Ovary (tissue), 9 donors: ENCODE data around the gene MED27. TPM values are rescaled to one million over a fixed set of nuclear protein-coding genes. Genes with fewer than 3 reads are reported as not detected.

Experiments
- DNase-seq, 5 donors: peaks; one replicate each; pipeline ENCODE4 v3.0.0-alpha.2; 2019 to 2020
- H3K27ac ChIP-seq, 2 donors: fragments of 200-600 bp; one replicate each; pipeline versions ENCODE4 v1.5.1 to v1.8.0; 2019 to 2022
- H3K27me3 ChIP-seq: fragments of 200-600 bp; one replicate; pipeline ENCODE4 v1.8.0; 2022
- H3K36me3 ChIP-seq: fragments of 200-600 bp; sonication (generic); one replicate; pipeline ENCODE4 v1.5.1; 2019
- H3K4me1 ChIP-seq: one replicate; pipeline ENCODE4 v1.8.1; 2013; ENCODE audit warnings: mild to moderate bottlenecking, moderate library complexity; ENCODE audit not compliant: insufficient read depth
- H3K4me3 ChIP-seq: fragments of 200-600 bp; sonication (generic); one replicate; pipeline ENCODE4 v1.5.1; 2017
- H3K9me3 ChIP-seq, 2 donors: fragments of 200-600 bp in 1 of 2; sonication (generic) in 1 of 2; one replicate each; pipeline versions ENCODE4 v1.5.1 to v1.8.1; 2013 to 2019; ENCODE audit warnings: mild to moderate bottlenecking in 1 of 2, moderate library complexity in 1 of 2
- EP300 ChIP-seq: sonication (generic); formaldehyde crosslinking; IDR thresholded peaks from one replicate; pipeline ENCODE4 v1.6.1; 2017; ENCODE audit warnings: antibody characterized with exemption
- POLR2A ChIP-seq: fragments of 450-650 bp; IDR thresholded peaks from one replicate; pipeline ENCODE4 v1.6.1; 2017; ENCODE audit warnings: antibody characterized with exemption, mild to moderate bottlenecking, moderate library complexity
- WGBS, 3 donors: extraction: QIAGEN DNeasy Blood & Tissue Kit in 1 of 3; methylation state at CpG; one replicate each; pipeline versions ENCODE4 v1.1.5 to v1.1.7; 2013 to 2017; 5-methylcytosine and 5-hydroxymethylcytosine counted together
- intact Hi-C, 4 donors: fragments of 100-400 bp; cut with DNase I; formaldehyde crosslinking; loops; one replicate each; pipeline versions ENCODE4 v1.11.0 to v1.15.1; 2022 to 2023
- polyA plus RNA-seq, 2 donors: library from polyadenylated mRNA; stranded (reverse); fragments of 200-250 nt in 1 of 2; fragments of 350-450 nt in 1 of 2; fragmentation: Illumina TruSeq in 1 of 2; extraction: RNeasy Lipid Tissue Mini Kit (QIAGEN cat#74804) in 1 of 2; gene quantifications; one replicate each; pipeline ENCODE4 v1.2.3, GENCODE V29; 2013 to 2014
- total RNA-seq, 7 donors: library from RNA; depleted of rRNA in 2 of 7; stranded (reverse); fragments of >200 nt in 2 of 7; fragmentation: NEBNext Ultra II Directional in 3 of 7; extraction: Animal tissue kit (Norgen Biotek cat#: 25700) in 3 of 7; gene quantifications; one replicate each; pipeline versions ENCODE4 v1.1.0 to v1.2.4, GENCODE V29; 2016 to 2023
- TF ChIP-seq, protein P1 (sequence below), 3 donors: fragments of 450-650 bp in 2 of 3; fragments of 200-600 bp in 1 of 3; IDR thresholded peaks; one replicate each; pipeline versions ENCODE4 v1.5.1 to v1.8.0; 2016 to 2022; ENCODE audit warnings: antibody characterized with exemption in 3 of 3, mild to moderate bottlenecking in 1 of 3
- donor health status: DM: no; HTN: no; CAD: no; lungs with moderate emphysema.
- donor health status: DM: no; HTN: no; CAD: no.
- donor health status: Bipolar disorder and iron deficiency.
- donor health status: DM: yes; HTN: yes; CAD: no.
- donor health status: DM: no; HTN: no; CAD: no.
- donor health status: DM: yes; HTN: yes; CAD: no.

Gene MED27
- total and polyA plus RNA-seq, 9 donors, result 7.6 to 24.9 (median 17.4) TPM

DNA sequence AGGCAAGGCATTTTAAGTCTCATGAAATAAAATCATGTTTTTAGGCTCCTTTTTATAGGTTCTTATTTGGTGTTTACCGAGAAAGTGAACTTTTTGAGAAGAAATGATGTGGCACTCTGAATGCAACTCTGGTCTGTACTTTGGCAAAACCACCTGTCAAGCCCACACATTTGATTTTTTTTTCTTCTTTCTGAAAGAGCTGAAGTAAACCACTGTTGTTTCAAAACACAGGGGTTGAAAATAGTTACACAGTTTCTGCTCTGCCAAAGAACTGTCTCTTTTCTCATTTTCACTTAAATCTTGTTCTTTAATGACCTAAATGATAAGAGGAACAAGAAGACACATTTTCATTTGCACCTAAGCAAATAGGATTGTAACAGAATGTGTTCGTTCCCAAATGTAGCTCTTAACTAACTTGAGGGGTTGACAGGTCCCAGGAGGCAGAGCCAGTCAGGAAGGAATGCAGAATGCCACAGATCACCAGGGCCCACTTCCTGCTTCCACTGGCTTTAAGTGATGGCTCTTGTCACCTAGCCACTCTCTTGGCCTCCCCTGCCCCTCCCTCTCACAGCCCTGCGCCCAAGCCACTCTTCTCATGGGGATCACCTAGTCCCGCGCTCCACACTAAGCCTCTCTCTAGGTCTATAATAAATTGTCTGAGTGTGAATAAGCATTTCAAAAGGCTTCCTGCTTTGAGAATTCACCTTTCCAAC, 47.3 kb downstream of the MED27 start:
- WGBS, 3 donors, result 74 to 95% (median 92%) methylated on average over 5 of the region's 5 CpGs
- Histone ChIP-seq H3K9me3 (no peaks in the 10 kb centered on the region), H3K4me1 (no peaks in the 10 kb centered on the region), H3K36me3 (no peaks in the 10 kb centered on the region), H3K27ac (no peak overlapping the region), H3K27me3 (no peaks in the 10 kb centered on the region), H3K4me3 (no peak overlapping the region)
- no peak for DNase-seq
- TF ChIP-seq POLR2A, result no peak
- TF ChIP-seq EP300, result no peak
- TF ChIP-seq, protein P1, sequence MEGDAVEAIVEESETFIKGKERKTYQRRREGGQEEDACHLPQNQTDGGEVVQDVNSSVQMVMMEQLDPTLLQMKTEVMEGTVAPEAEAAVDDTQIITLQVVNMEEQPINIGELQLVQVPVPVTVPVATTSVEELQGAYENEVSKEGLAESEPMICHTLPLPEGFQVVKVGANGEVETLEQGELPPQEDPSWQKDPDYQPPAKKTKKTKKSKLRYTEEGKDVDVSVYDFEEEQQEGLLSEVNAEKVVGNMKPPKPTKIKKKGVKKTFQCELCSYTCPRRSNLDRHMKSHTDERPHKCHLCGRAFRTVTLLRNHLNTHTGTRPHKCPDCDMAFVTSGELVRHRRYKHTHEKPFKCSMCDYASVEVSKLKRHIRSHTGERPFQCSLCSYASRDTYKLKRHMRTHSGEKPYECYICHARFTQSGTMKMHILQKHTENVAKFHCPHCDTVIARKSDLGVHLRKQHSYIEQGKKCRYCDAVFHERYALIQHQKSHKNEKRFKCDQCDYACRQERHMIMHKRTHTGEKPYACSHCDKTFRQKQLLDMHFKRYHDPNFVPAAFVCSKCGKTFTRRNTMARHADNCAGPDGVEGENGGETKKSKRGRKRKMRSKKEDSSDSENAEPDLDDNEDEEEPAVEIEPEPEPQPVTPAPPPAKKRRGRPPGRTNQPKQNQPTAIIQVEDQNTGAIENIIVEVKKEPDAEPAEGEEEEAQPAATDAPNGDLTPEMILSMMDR (IDR thresholded peaks at IDR 0.05), result no peak
- intact Hi-C loops, result no loop called here

DNA sequence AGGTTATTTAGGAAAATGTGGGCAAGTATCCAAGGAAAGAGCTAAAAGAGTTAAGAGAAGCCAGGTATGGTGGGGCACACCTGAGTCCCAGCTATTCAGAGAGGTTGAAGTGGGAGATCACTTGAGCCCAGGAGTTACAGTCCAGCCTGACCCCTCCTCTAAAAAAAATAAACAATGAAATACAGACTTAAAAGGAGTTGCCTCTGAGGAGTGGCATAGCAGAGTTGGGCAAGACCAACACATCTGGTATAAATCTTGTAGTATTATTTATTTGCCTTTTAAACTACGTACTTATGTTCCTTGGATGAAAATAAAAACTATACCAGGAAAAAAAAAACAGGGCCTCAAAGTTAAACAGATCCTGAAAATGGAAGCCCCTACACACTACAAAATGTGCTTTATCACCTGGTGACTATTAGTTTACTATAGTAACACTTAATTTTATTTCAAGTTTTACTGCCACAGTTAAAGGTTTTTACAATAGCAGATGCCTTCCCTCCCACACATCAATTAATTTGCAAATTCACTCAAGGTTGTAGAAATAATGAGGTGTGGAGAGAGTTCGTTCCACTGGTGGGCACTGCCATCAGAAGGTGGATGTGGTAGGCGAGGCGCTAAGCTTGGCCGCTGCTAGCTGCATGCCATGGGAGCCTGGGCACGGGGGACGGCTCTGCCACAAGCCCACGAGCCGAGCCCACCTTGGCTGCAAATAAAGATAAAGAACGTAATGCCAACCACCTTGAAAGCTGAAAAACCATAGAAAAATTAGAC, 48.0 kb downstream of the MED27 start:
- no peak for DNase-seq
- no peak for TF ChIP-seq EP300
- TF ChIP-seq POLR2A, result no peak
- TF ChIP-seq, protein P1 (IDR thresholded peaks at IDR 0.05), result no peak
- H3K36me3 ChIP-seq, result no peaks in the 10 kb centered on the region
- H3K27ac ChIP-seq, result no peak overlapping the region
- 88 to 90% (median 90%) methylated on average over 10 of the region's 10 CpGs for WGBS, 3 donors
- H3K4me1 ChIP-seq, result no peaks in the 10 kb centered on the region
- no peak overlapping the region for H3K4me3 ChIP-seq
- H3K27me3 ChIP-seq, result no peaks in the 10 kb centered on the region
- no peaks in the 10 kb centered on the region for H3K9me3 ChIP-seq
- intact Hi-C loops, result no loop called here

DNA sequence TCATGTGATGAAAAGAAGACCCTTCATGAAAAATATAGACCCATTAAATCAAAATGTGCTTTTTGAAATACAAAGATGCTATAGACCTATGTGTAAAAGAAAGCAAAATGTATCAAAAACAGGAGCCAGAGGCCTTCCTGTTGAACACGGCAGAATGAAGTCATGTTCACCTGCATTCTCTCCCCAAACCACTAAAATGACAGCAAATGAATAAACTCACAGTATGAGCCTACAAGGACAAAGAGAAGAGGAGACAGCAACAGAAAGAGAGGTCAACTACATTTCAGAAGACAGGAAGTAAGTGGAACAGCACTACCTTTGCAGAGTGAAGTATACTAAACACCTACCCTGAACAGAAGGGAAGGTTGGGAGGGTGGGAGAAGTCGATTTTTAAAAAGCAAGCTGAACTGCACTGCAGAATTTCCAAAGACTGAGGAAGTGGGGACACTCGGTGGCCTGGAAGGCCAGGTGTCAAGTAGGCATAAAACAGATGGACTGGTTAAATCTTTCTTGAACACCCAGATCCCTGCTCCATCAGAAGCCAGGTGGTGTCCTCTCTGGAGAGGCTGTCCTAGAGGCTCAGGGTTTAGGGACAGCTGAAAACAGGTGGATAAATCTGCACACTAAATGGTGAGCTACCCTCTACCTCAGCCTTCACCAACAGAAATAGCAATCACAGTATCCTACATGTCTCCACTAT, 48.9 kb downstream of the MED27 start:
- H3K27ac ChIP-seq, result no peak overlapping the region
- 81 to 84% (median 82%) methylated on average over 3 of the region's 3 CpGs for WGBS, 3 donors
- no peaks in the 10 kb centered on the region for H3K27me3 ChIP-seq
- no peaks in the 10 kb centered on the region for H3K9me3 ChIP-seq
- H3K4me3 ChIP-seq, result no peak overlapping the region
- DNase-seq, result no peak
- intact Hi-C loops, result no loop called here
- TF ChIP-seq EP300 (no peak), POLR2A (no peak)
- TF ChIP-seq, protein P1 (IDR thresholded peaks at IDR 0.05), result no peak
- H3K4me1 ChIP-seq, result no peaks in the 10 kb centered on the region
- no peaks in the 10 kb centered on the region for H3K36me3 ChIP-seq

DNA sequence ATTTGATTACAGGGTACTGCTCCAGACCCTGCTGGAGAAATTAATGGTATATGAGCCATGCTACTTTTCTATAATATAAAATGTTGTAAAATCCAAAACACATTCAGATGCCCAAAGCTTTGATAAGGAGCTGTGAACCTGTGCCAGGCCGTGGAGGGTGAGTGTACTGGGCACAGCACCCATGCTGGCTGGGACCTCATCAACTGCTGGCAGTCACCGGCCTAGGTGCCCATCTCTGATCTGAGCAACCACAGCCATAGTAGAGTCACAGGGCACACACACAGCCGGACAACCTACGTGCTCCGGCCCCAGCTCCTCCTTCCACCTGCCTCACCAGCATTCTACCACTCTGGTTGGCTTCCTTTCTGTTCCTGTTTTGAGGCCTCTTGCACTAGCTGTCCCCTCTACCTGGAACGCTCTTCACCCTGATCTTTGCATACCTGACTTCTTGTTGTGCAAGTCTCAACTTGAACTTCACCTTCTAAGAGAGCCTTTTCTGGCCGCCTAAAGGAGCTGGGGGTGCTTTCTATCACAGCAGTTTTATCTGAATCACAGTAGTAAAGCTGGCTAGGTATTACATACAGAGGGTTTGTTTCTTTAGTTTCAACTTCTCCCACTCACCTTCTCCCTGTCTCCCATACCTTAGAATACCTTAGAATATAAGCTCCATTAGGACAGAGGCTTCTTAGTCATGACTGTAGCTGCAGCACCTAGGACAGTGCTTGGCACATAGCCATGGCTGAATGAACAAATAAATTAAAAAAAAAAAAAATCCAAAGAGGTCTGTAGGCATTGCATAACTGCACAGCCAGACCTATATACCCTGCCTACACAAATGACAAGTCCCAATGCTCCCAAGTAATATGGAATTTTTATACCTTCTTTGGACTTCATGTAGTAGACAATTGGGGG, 51.7 kb downstream of the MED27 start:
- intact Hi-C loops, result no loop called here
- H3K27me3 ChIP-seq, result no peaks in the 10 kb centered on the region
- H3K9me3 ChIP-seq, result no peaks in the 10 kb centered on the region
- H3K4me3 ChIP-seq, result no peak overlapping the region
- H3K36me3 ChIP-seq, result no peaks in the 10 kb centered on the region
- no peak for DNase-seq
- no peak overlapping the region for H3K27ac ChIP-seq
- 96 to 98% (median 97%) methylated on average over 7 of the region's 7 CpGs for WGBS, 3 donors
- no peaks in the 10 kb centered on the region for H3K4me1 ChIP-seq
- no peak for TF ChIP-seq EP300
- TF ChIP-seq, protein P1 (IDR thresholded peaks at IDR 0.05), result no peak
